Ascending aorta (tissue), 2 donors: ENCODE results near the gene SPRED3. TPM values are rescaled to one million over a fixed set of nuclear protein-coding genes. Genes with fewer than 3 reads are reported as not detected.

Experiments
- DNase-seq, 2 donors: peaks; one replicate each; pipeline ENCODE4 v3.0.0-alpha.2; 2019; ENCODE audit warnings: low spot score in 2 of 2
- H3K27ac ChIP-seq, 2 donors: fragments of 200-600 bp; sonication (generic); one replicate each; pipeline ENCODE4 v1.5.1; 2016 to 2017; ENCODE audit warnings: mild to moderate bottlenecking in 1 of 2
- H3K27me3 ChIP-seq: fragments of 200-600 bp; sonication (generic); one replicate; pipeline ENCODE4 v1.5.1; 2017
- H3K36me3 ChIP-seq, 2 donors: fragments of 200-600 bp; sonication (generic); one replicate each; pipeline ENCODE4 v1.5.1; 2016
- H3K4me1 ChIP-seq, 2 donors: fragments of 200-600 bp; sonication (generic); one replicate each; pipeline ENCODE4 v1.5.1; 2016 to 2017; ENCODE audit warnings: mild to moderate bottlenecking in 1 of 2
- H3K4me3 ChIP-seq, 2 donors: fragments of 200-600 bp; sonication (generic); one replicate each; pipeline ENCODE4 v1.5.1; 2016 to 2017; ENCODE audit warnings: mild to moderate bottlenecking in 1 of 2
- H3K9me3 ChIP-seq, 2 donors: fragments of 200-600 bp; sonication (generic); one replicate each; pipeline ENCODE4 v1.5.1; 2016
- CTCF ChIP-seq, 3 experiments: fragments of 200-600 bp in 2 of 3; fragments of 450-650 bp in 1 of 3; sonication (generic) in 2 of 3; IDR thresholded peaks; one replicate each; pipeline ENCODE4 v1.5.1; 2016 to 2019; ENCODE audit warnings: antibody characterized with exemption in 3 of 3, mild to moderate bottlenecking in 1 of 3, moderate library complexity in 1 of 3
- intact Hi-C: fragments of 100-400 bp; cut with DNase I; formaldehyde crosslinking; loops from one replicate; pipeline ENCODE4 v1.15.1; 2023
- total RNA-seq: library from RNA; depleted of rRNA; stranded (reverse); fragments of >200 nt; gene quantifications from one replicate; pipeline ENCODE4 v1.1.0, GENCODE V29; 2016

SPRED3 gene
- total RNA-seq, 1 donor from 2014 or later, result 18.3 TPM

DNA sequence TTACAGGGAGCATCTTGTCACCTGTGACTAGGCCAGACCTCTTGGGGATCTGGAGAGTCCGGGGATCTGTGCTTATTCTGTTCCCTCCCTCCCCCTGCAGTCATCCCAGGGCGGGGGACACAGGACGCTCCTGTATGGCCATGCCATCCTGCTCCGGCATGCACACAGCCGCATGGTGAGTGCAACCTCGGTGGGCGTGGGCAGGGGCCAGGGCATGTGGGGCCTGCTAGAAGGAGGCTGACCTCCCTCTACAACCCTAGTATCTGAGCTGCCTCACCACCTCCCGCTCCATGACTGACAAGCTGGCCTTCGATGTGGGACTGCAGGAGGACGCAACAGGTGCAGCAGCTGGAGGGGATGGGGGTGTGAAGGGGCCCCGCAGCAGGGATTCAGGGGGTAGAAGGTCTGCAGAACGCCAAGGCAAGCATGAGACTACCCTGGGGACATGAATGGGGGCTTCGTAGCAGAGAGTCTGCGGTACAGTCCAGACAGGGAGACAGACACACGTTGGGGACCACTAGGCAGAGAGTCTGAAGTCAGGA is 55.0 kb downstream of the SPRED3 start:
- no peak for DNase-seq
- no peaks in the 10 kb centered on the region for H3K4me1 ChIP-seq
- no peak overlapping the region for H3K27ac ChIP-seq
- no peaks in the 10 kb centered on the region for H3K27me3 ChIP-seq
- intact Hi-C loops, result no loop called here
- H3K9me3 ChIP-seq, result no peaks in the 10 kb centered on the region
- H3K36me3 ChIP-seq, result no peaks in the 10 kb centered on the region
- no peak overlapping the region for H3K4me3 ChIP-seq
- no peak for TF ChIP-seq CTCF (IDR thresholded peaks at IDR 0.05)

GRCh38 chr19:38444026-38444425 is 55.5 kb downstream of the SPRED3 start:
- intact Hi-C loops, result no loop called here
- no peaks in the 10 kb centered on the region for H3K36me3 ChIP-seq
- H3K4me3 ChIP-seq, result no peak overlapping the region
- no peak for TF ChIP-seq CTCF (IDR thresholded peaks at IDR 0.05)
- H3K27ac ChIP-seq, result no peak overlapping the region
- H3K9me3 ChIP-seq, result no peaks in the 10 kb centered on the region
- DNase-seq, result no peak
- no peaks in the 10 kb centered on the region for H3K27me3 ChIP-seq
- no peaks in the 10 kb centered on the region for H3K4me1 ChIP-seq

- no peaks in the 10 kb centered on the region for H3K36me3 ChIP-seq
- no peak for DNase-seq
- no peaks in the 10 kb centered on the region for H3K4me1 ChIP-seq
- no peak for TF ChIP-seq CTCF (IDR thresholded peaks at IDR 0.05)
- no peak overlapping the region for H3K27ac ChIP-seq
- no peaks in the 10 kb centered on the region for H3K9me3 ChIP-seq
- intact Hi-C loops, result no loop called here
- no peaks in the 10 kb centered on the region for H3K27me3 ChIP-seq
- H3K4me3 ChIP-seq, result no peak overlapping the region
Measured at GRCh38 chr19:38445362-38445761, 56.9 kb downstream of the SPRED3 start.

DNA sequence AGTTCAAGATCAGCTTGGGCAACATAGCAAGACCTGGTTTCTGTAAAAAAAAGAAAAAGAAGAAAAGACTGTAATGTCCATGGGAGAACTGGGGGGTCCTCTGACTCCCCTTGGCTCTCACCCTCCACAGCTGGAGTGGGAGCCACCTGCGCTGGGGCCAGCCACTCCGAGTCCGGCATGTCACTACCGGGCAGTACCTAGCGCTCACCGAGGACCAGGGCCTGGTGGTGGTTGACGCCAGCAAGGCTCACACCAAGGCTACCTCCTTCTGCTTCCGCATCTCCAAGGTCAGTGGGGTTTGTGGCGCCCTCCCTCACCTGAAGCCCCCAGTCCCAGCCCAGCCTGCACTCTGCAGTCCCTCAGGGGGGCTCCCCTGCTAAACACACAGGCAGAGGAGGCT is 59.7 kb downstream of the SPRED3 start:
- no peak overlapping the region for H3K4me3 ChIP-seq
- TF ChIP-seq CTCF (IDR thresholded peaks at IDR 0.05), result no peak
- H3K36me3 ChIP-seq, result no peaks in the 10 kb centered on the region
- intact Hi-C loops, result no loop called here
- no peak overlapping the region for H3K27ac ChIP-seq
- no peak for DNase-seq
- H3K27me3 ChIP-seq, result no peaks in the 10 kb centered on the region
- no peaks in the 10 kb centered on the region for H3K9me3 ChIP-seq
- H3K4me1 ChIP-seq, result no peaks in the 10 kb centered on the region

Other genes with a start within 250 kb of the SPRED3 start
- not detected for gene DPF1, start 164.5 kb upstream of the SPRED3 start, total RNA-seq
- 1,072 TPM for gene PPP1R14A, start 132.3 kb upstream of the SPRED3 start, total RNA-seq
- 193 TPM for gene SPINT2, start 124.1 kb upstream of the SPRED3 start, total RNA-seq
- not detected for gene C19orf33, start 84.4 kb upstream of the SPRED3 start, total RNA-seq
- 24.7 TPM for gene YIF1B, start 72.8 kb upstream of the SPRED3 start, total RNA-seq
- 22.8 TPM for gene KCNK6, start 68.9 kb upstream of the SPRED3 start, total RNA-seq
- 2.9 TPM for gene CATSPERG, start 52.9 kb upstream of the SPRED3 start, total RNA-seq
- 235 TPM for gene PSMD8, start 14.1 kb upstream of the SPRED3 start, total RNA-seq
- 46.9 TPM for gene GGN, start 663 bp upstream of the SPRED3 start, total RNA-seq
- gene FAM98C, start 14.4 kb downstream of the SPRED3 start, total RNA-seq, result 11.1 TPM
- 0.64 TPM for gene RASGRP4, start 37.5 kb downstream of the SPRED3 start, total RNA-seq
- gene RYR1, start 45.0 kb downstream of the SPRED3 start, total RNA-seq, result 1.5 TPM
- 15.1 TPM for gene MAP4K1, start 229.3 kb downstream of the SPRED3 start, total RNA-seq
- 696 TPM for gene EIF3K, start 230.5 kb downstream of the SPRED3 start, total RNA-seq